ENCODE data around the gene TMEM41B.
"Not testable (repeated sequence)": the region's sequence is repeated elsewhere in the genome, so short reads cannot be mapped to it uniquely, and the experiment has no call there.

The TMEM41B gene, protein sequence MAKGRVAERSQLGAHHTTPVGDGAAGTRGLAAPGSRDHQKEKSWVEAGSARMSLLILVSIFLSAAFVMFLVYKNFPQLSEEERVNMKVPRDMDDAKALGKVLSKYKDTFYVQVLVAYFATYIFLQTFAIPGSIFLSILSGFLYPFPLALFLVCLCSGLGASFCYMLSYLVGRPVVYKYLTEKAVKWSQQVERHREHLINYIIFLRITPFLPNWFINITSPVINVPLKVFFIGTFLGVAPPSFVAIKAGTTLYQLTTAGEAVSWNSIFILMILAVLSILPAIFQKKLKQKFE

GRCh38 chr11:9314291-9315077, at the start of gene TMEM41B:
Gene TMEM41B (minus strand): TSS chr11:9314593. CDS start chr11:9314441, 152 bp downstream.
- peak; percentile 97 to 99 (median 98) for DNase-seq (ENCODE audit: low read depth in 3 of 3)

- DNase-seq (ENCODE audit: low read depth in 3 of 3), result no peak
Observed at GRCh38 chr11:9362393-9362863, 48.0 kb upstream of the TMEM41B start.

- DNase-seq (ENCODE audit: low read depth in 3 of 3), result not testable (repeated sequence)
Observed at GRCh38 chr11:9360862-9361622, 46.6 kb upstream of the TMEM41B start.

GRCh38 chr11:9357041-9357440, 42.6 kb upstream of the TMEM41B start:
- DNase-seq (ENCODE audit: low read depth in 3 of 3), result no peak

- no peak for DNase-seq (ENCODE audit: low read depth in 3 of 3)
Observed at GRCh38 chr11:9351321-9351881, 37.0 kb upstream of the TMEM41B start.

DNA sequence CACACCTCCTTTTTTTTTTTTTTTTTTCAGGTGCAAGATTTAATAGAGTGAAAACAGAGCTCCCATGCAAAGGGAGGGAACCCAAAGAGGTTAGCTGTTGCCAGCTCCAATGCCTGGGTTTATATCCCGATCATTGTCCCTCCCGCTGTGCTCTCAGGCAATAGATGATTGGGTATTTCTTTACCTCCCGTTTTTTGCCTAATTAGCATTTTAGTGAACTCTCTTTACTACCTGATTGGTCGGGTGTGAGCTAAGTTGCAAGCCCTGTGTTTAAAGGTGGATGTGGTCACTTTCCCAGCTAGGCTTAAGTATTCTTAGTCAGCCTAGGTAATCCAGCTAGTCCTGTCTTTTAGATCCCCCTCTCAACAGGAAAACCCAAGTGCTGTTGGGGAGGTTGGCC, 33.4 kb upstream of the TMEM41B start:
- not testable (repeated sequence) for DNase-seq (ENCODE audit: low read depth in 3 of 3)

- no peak for DNase-seq (ENCODE audit: low read depth in 3 of 3)
Observed at GRCh38 chr11:9347100-9347499, 32.7 kb upstream of the TMEM41B start.

DNA sequence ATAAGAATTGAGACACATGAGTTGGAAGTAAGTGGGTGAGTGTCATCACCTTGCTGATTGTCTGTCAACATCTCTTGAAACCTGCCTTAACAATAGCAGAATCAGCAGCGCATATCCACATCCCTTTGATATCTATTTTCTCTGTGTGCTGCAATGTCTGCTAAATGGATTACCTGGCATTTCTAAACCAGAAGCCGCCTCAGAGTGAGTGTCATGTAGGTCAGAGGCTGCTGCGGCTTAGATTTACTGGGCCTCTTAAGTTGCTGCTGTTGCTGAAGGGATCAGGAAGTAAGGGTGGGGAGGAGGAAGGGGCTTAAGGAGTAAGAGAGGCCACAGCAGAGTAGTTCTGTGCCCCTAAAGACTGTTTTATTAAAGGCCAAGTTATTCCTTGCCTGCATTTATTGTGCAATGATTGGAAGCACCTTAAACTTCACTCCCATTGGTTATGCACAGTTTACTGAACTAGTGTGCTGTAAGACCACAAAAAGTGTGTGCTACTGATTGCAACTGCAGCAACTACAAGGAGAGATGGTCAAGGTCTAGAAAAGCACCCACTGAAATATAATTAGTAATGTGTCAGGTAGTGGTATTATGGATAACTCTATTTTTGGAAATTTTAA, 29.8 kb upstream of the TMEM41B start:
- no peak for DNase-seq (ENCODE audit: low read depth in 3 of 3)

- DNase-seq (ENCODE audit: low read depth in 3 of 3), result no peak
Observed at GRCh38 chr11:9341638-9342178, 27.3 kb upstream of the TMEM41B start.

GRCh38 chr11:9332655-9333054, 18.3 kb upstream of the TMEM41B start:
- DNase-seq (ENCODE audit: low read depth in 3 of 3), result no peak

DNA sequence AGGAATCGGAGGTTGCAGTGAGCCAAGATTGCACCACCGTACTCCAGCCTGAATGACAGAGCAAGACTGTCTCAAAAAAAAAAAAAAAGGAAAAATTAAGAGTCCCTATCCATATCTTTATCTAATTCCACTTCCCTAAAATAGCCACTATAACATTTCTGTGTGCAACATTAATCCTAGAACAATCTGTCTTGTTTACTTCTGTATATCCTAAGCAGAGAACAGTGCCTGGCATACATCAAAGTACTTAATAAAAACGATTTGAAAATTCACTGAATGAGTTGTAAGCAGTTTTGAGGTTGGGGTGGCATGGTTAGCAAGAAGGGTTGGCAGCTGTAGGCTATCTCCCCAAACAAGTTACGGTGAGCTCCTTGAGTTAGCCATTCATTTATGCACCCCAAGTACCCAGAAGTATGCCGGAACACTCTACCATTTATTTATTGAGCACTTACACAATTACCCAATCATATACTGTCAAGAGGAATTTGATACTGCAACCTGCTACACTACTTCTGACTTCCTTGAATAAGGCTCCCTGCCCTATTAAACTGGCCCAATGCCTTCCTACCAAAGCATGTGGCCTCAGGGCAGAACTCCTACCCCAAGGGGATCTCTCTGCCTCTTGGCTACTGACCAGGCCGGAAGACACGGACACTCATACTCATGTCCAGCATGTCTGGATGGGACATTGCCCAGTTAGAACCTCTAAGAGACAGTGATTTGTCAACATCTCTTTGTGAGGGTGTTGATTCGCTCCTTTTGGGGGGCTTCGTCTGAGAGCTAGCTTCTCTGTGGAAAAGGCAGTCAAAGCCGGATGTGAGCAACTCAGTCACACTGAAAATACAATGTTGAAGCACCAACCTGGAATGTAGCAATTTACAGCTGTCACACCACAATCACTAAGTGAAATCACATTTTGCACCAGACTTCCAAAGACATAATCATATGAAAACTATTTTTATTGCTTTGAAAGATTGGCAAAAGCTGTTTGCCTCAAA, 16.3 kb upstream of the TMEM41B start:
- DNase-seq (ENCODE audit: low read depth in 3 of 3), result no peak

DNA sequence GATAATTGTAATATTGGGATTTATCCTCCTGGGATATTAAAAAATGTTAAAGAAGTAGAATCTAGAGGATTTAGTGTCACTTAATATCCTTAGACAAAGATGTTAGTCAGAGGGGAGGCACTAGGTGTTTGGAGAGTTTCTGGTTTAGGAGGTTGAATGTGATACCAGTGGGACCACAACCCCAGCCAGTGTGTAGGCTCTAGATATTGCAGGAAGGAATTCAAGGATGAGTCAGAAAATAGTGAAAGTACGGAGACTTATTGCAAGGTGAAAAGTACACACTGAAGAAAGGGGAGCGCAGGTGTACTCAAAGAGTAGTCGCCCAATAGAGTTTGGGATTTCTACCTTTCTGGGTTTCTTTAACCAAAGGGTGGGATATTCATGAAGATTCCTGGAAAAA, 5.7 kb upstream of the TMEM41B start:
- DNase-seq (ENCODE audit: low read depth in 3 of 3), result no peak

GRCh38 chr11:9319377-9320001, 5.1 kb upstream of the TMEM41B start:
- DNase-seq (ENCODE audit: low read depth in 3 of 3), result not testable (repeated sequence)

DNA sequence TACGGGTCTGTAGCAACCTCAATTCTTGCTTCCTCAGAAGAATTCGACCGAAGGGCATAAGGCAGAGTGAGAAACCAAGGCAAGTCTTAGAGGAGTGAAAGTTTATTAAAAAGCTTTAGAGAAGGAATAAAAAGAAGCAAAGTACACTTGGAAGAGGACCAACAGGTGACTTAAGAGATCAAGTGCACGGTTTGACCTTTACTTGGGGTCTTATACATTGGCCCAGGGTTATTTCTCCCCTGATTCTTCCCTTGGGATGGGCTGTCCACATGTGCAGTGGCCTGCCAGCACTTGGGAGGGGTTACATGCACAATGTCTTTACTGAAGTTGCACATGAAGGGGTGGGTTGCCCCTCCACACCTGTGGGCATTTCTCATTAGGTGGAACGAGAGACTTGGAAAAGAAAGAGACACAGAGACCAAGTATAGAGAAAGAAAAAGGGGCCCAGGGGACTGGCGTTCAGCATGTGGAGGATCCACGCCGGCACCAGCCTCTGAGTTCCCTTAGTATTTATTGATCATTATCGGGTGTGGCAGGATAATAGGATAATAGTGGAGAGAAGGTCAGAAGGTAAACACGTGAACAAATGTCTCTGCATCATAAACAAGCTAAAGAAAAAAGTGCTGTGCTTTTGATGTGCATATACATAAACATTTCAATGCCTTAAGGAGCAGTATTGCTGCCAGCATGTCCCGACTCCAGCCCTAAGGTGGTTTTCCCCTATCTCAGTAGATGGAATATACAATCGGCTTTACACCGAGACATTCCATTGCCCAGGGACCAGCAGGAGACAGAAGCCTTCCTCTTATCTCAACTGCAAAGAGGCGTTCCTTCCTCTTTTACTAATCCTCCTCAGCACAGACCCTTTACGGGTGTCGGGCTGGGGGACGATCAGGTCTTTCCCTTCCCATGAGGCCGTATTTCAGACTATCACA, 4.3 kb upstream of the TMEM41B start:
- not testable (repeated sequence) for DNase-seq (ENCODE audit: low read depth in 3 of 3)

- DNase-seq (ENCODE audit: low read depth in 3 of 3), result no peak
Observed at GRCh38 chr11:9316334-9316733, 1.9 kb upstream of the TMEM41B start.

GRCh38 chr11:9315078-9315688, 790 bp upstream of the TMEM41B start:
- DNase-seq (ENCODE audit: low read depth in 3 of 3), result no peak

GRCh38 chr11:9313648-9314290, 624 bp downstream of the TMEM41B start:
- peak in 1 of 3 experiments; percentile 11 for DNase-seq (ENCODE audit: low read depth in 3 of 3)

Measured in stimulated activated CD4-positive, alpha-beta T cell treated with anti-CD3 and anti-CD28 coated beads, TNF-alpha, amount 100 ng/mL, for 4 hours (primary cell).